HG02884 (cell line): ENCODE data around the gene RTKN2.

Source experiments
- ATAC-seq: cut with Tn5 transposase; IDR thresholded peaks from one replicate; pipeline ENCODE4 v1.9.1; 2021; ENCODE audit warnings: mild to moderate bottlenecking, moderate library complexity; ENCODE audit not compliant: unreplicated experiment

RTKN2 gene

GRCh38 chr10:62180677-62181076, 88.0 kb downstream of the RTKN2 start:
- no peak for ATAC-seq

GRCh38 chr10:62178568-62178967, 90.1 kb downstream of the RTKN2 start:
- no peak for ATAC-seq

GRCh38 chr10:62177111-62177510, 91.5 kb downstream of the RTKN2 start:
- no peak for ATAC-seq

- ATAC-seq = no peak
These were observed 93.4 kb downstream of the RTKN2 start for GRCh38 chr10:62175251-62175650.

- ATAC-seq = no peak
These were observed 96.2 kb downstream of the RTKN2 start for GRCh38 chr10:62172465-62172864.

- no peak for ATAC-seq
These were observed 96.9 kb downstream of the RTKN2 start for GRCh38 chr10:62171791-62172190.

- no peak for ATAC-seq
These were observed 97.9 kb downstream of the RTKN2 start for GRCh38 chr10:62170732-62171131.

- peak; percentile 99 for ATAC-seq
These were observed 102.1 kb downstream of the RTKN2 start for GRCh38 chr10:62166331-62167131.

GRCh38 chr10:62165803-62166202, 102.8 kb downstream of the RTKN2 start:
- ATAC-seq = no peak

GRCh38 chr10:62163024-62163423, 105.6 kb downstream of the RTKN2 start:
- no peak for ATAC-seq

- no peak for ATAC-seq
These were observed 106.2 kb downstream of the RTKN2 start for GRCh38 chr10:62162261-62162981.

GRCh38 chr10:62159351-62159750, 109.3 kb downstream of the RTKN2 start:
- ATAC-seq = no peak

- no peak for ATAC-seq
These were observed 111.0 kb downstream of the RTKN2 start for GRCh38 chr10:62157601-62158000.

- no peak for ATAC-seq
These were observed 113.5 kb downstream of the RTKN2 start for GRCh38 chr10:62155054-62155680.

GRCh38 chr10:62154231-62154630, 114.4 kb downstream of the RTKN2 start:
- no peak for ATAC-seq

GRCh38 chr10:62153191-62153590, 115.5 kb downstream of the RTKN2 start:
- ATAC-seq = no peak

GRCh38 chr10:62149621-62150020, 119.0 kb downstream of the RTKN2 start:
- no peak for ATAC-seq

GRCh38 chr10:62148155-62148554, 120.5 kb downstream of the RTKN2 start:
- ATAC-seq = no peak

- no peak for ATAC-seq
These were observed 121.2 kb downstream of the RTKN2 start for GRCh38 chr10:62147425-62147824.

- ATAC-seq = no peak
These were observed 131.7 kb downstream of the RTKN2 start for GRCh38 chr10:62136931-62137330.

- ATAC-seq = peak; percentile 92
These were observed 135.0 kb downstream of the RTKN2 start for GRCh38 chr10:62133618-62134017.
